Loucy (cell line): ENCODE measurements around the gene SAMD4A.

Experiments used
- H2AFZ ChIP-seq: fragments of 200-600 bp; sonication (generic); 2 replicates; pipeline ENCODE4 v1.6.0; 2016; ENCODE audit warnings: antibody characterized with exemption, mild to moderate bottlenecking, low read length, moderate library complexity
- H3F3A ChIP-seq: fragments of 200-600 bp; 2 replicates; pipeline ENCODE4 v1.6.0; 2016; ENCODE audit warnings: antibody characterized with exemption, low read depth, mild to moderate bottlenecking
- H3K27me3 ChIP-seq: fragments of 200-600 bp; sonication (generic); 2 replicates; pipeline ENCODE4 v1.6.1; 2014; ENCODE audit warnings: low read length, mild to moderate bottlenecking; ENCODE audit not compliant: insufficient read depth, poor library complexity, severe bottlenecking
- H3K36me3 ChIP-seq: fragments of 200-600 bp; sonication (generic); 2 replicates; pipeline ENCODE4 v1.6.1; 2016; ENCODE audit warnings: low read length; ENCODE audit not compliant: insufficient read depth
- H3K4me1 ChIP-seq: fragments of 200-600 bp; sonication (generic); 2 replicates; pipeline ENCODE4 v1.5.1; 2014; ENCODE audit warnings: low read length, mild to moderate bottlenecking; ENCODE audit not compliant: insufficient read depth, poor library complexity, severe bottlenecking
- H3K4me2 ChIP-seq: fragments of 200-600 bp; sonication (generic); 2 replicates; pipeline ENCODE4 v1.6.0; 2014; ENCODE audit warnings: antibody characterized with exemption, low read length, low read depth, mild to moderate bottlenecking; ENCODE audit not compliant: poor library complexity, severe bottlenecking
- H3K4me3 ChIP-seq: fragments of 200-600 bp; sonication (generic); 2 replicates; pipeline ENCODE4 v1.5.1; 2014; ENCODE audit warnings: low read length, mild to moderate bottlenecking, mixed read lengths; ENCODE audit not compliant: poor library complexity, severe bottlenecking
- H3K79me2 ChIP-seq: fragments of 200-600 bp; sonication (generic); 2 replicates; pipeline ENCODE4 v1.6.1; 2014; ENCODE audit warnings: low read length; ENCODE audit not compliant: insufficient read depth
- H3K9ac ChIP-seq: fragments of 200-600 bp; sonication (generic); 2 replicates; pipeline ENCODE4 v1.6.0; 2014; ENCODE audit warnings: mild to moderate bottlenecking, low read depth, low read length, moderate library complexity; ENCODE audit not compliant: poor library complexity, severe bottlenecking
- H3K9me2 ChIP-seq: fragments of 200-600 bp; sonication (generic); replicated peaks from 2 replicates; pipeline ENCODE4 v1.6.1; 2016; ENCODE audit warnings: low read depth, low read length, mixed read lengths
- H3K9me3 ChIP-seq: fragments of 200-600 bp; sonication (generic); 2 replicates; pipeline ENCODE4 v1.6.1; 2014; ENCODE audit warnings: mild to moderate bottlenecking, antibody characterized with exemption, low read length, low read depth; ENCODE audit not compliant: insufficient read depth
- H4K20me1 ChIP-seq: fragments of 200-600 bp; sonication (generic); 2 replicates; pipeline ENCODE4 v1.6.0; 2014; ENCODE audit warnings: antibody characterized with exemption, low read length, mild to moderate bottlenecking; ENCODE audit not compliant: insufficient read depth, poor library complexity, severe bottlenecking
- CTCF ChIP-seq: fragments of 200-600 bp; sonication (generic); conservative IDR thresholded peaks from 2 replicates; pipeline ENCODE4 v1.5.1; 2014; ENCODE audit warnings: mild to moderate bottlenecking, antibody characterized with exemption, low read length
- EZH2phosphoT487 ChIP-seq: fragments of 200-600 bp; IDR thresholded peaks from 2 replicates; pipeline ENCODE4 v1.6.1; 2018; ENCODE audit warnings: antibody characterized with exemption, mild to moderate bottlenecking, moderate library complexity, borderline replicate concordance

The SAMD4A gene

GRCh38 chr14:54724676-54725325, 157.9 kb downstream of the SAMD4A start:
- Histone ChIP-seq H3K4me3 (no peak overlapping the region), H3K4me2 (no peak overlapping the region), H3K9me3 (no peaks in the 10 kb centered on the region), H3K79me2 (no peaks in the 10 kb centered on the region), H3K9ac (no peak overlapping the region), H3K4me1 (no peaks in the 10 kb centered on the region), H4K20me1 (no peaks in the 10 kb centered on the region), H3K27me3 (no peaks in the 10 kb centered on the region), H2AFZ (no peak overlapping the region), H3K36me3 (no peaks in the 10 kb centered on the region), H3F3A (no peaks in the 10 kb centered on the region), H3K9me2 (no peaks in the 10 kb centered on the region)
- TF ChIP-seq CTCF (0 out of 2 replicates have a peak, but pooled peaks have one; percentile 10), EZH2phosphoT487 (no peak)

- no peak overlapping the region for H2AFZ ChIP-seq
Measured at GRCh38 chr14:54725998-54726397, 159.1 kb downstream of the SAMD4A start.

GRCh38 chr14:54727929-54728328, 161.0 kb downstream of the SAMD4A start:
- Histone ChIP-seq H3K79me2 (no peaks in the 10 kb centered on the region), H3K4me3 (no peak overlapping the region), H4K20me1 (no peaks in the 10 kb centered on the region), H3K4me1 (peaks cover 4% of the 10 kb centered on the region), H2AFZ (no peak overlapping the region), H3K4me2 (no peak overlapping the region), H3K9me2 (no peaks in the 10 kb centered on the region), H3F3A (no peaks in the 10 kb centered on the region), H3K9me3 (no peaks in the 10 kb centered on the region), H3K27me3 (no peaks in the 10 kb centered on the region), H3K9ac (no peak overlapping the region), H3K36me3 (no peaks in the 10 kb centered on the region)
- no peak for TF ChIP-seq CTCF
- no peak for TF ChIP-seq EZH2phosphoT487

More at GRCh38 chr14:54725998-54726397, 159.1 kb downstream of the SAMD4A start:
- Histone ChIP-seq H3K4me1 (peaks cover 4% of the 10 kb centered on the region), H3K4me3 (no peak overlapping the region), H3K9ac (no peak overlapping the region), H3K4me2 (no peak overlapping the region), H3F3A (no peaks in the 10 kb centered on the region), H3K9me2 (no peaks in the 10 kb centered on the region), H3K27me3 (no peaks in the 10 kb centered on the region), H3K9me3 (no peaks in the 10 kb centered on the region), H3K79me2 (no peaks in the 10 kb centered on the region), H3K36me3 (no peaks in the 10 kb centered on the region), H4K20me1 (no peaks in the 10 kb centered on the region)
- no peak for TF ChIP-seq CTCF
- no peak for TF ChIP-seq EZH2phosphoT487
